HCT116 (cell line): ENCODE data around the gene DEFB114. TPM values are rescaled to one million over a fixed set of nuclear protein-coding genes. Genes with fewer than 3 reads are reported as not detected.

ENCODE experiments used
- ATAC-seq: fragments of 200-7000 bp; cut with Tn5 transposase; 2 replicates; pipeline ENCODE4 v1.9.1; 2020; ENCODE audit warnings: mild to moderate bottlenecking, moderate library complexity
- BruUV-seq: library from RNA; stranded (reverse); fragments of 400-500 nt; replicated peaks from 2 replicates; lab custom pipeline; 2021; lab: Mats Ljungman, UMichigan
- CTCF ChIA-PET: fragments of 300-600 bp; sonication (Branson Sonifier 250); formaldehyde crosslinking; loops from one replicate; lab custom pipeline; 2021; ENCODE audit warnings: antibody characterized with exemption; lab: Charles Lee
- POLR2A ChIA-PET: fragments of 300-600, 350-600 bp; sonication (Branson Sonifier 250); formaldehyde crosslinking; loops from one replicate; lab custom pipeline; 2021; ENCODE audit warnings: antibody characterized with exemption; lab: Charles Lee
- RAD21 ChIA-PET, 2 experiments: fragments of 300-600 bp; sonication (Branson Sonifier 250); formaldehyde crosslinking; loops; one replicate each; lab custom pipeline; 2023; ENCODE audit warnings: low total read pairs in 2 of 2; ENCODE audit not compliant: uncharacterized antibody in 2 of 2, unreplicated experiment in 2 of 2, low non-redundant PET in 1 of 2; lab: Charles Lee
- DNase-seq: peaks from one replicate; pipeline ENCODE4 v3.0.0-alpha.2; 2010; ENCODE audit warnings: low read depth, low spot score
- H2AFZ ChIP-seq: fragments of 200-600 bp; shearing (Covaris generic), sonication (generic); 2 replicates; pipeline ENCODE4 v1.6.1; 2017; ENCODE audit warnings: low read depth, mixed run types, mixed read lengths, antibody characterized with exemption, low read length; ENCODE audit not compliant: poor library complexity, severe bottlenecking
- H3K27ac ChIP-seq: 2 replicates; pipeline ENCODE4 v1.5.1; 2012; ENCODE audit warnings: low read depth, low read length
- H3K27me3 ChIP-seq: fragments of 200-600 bp; sonication (generic); 2 replicates; pipeline ENCODE4 v1.6.1; 2016; ENCODE audit warnings: mixed run types, low read length, mixed read lengths; ENCODE audit not compliant: insufficient read depth
- H3K36me3 ChIP-seq, 2 experiments: fragments of 200-500 bp in 1 of 2; fragments of 200-600 bp in 1 of 2; sonication (Bioruptor generic) in 1 of 2; sonication (generic) in 1 of 2; 2 replicates each; pipeline versions ENCODE4 v1.5.1 to v1.6.1; 2014 to 2016; ENCODE audit warnings: low read length in 2 of 2, inconsistent platforms in 1 of 2, mixed read lengths in 1 of 2, mixed run types in 1 of 2; ENCODE audit not compliant: insufficient read depth in 2 of 2, control insufficient read depth in 1 of 2
- H3K4me1 ChIP-seq, 2 experiments: fragments of 200-600 bp in 1 of 2; sonication (generic) in 1 of 2; 2 replicates each; pipeline versions ENCODE4 v1.5.1 to v1.6.1; 2012 to 2017; ENCODE audit warnings: low read length in 2 of 2, inconsistent platforms in 1 of 2, mild to moderate bottlenecking in 1 of 2, mixed read lengths in 1 of 2, mixed run types in 1 of 2, moderate library complexity in 1 of 2; ENCODE audit not compliant: insufficient read depth in 2 of 2, control insufficient read depth in 1 of 2
- H3K4me2 ChIP-seq: fragments of 200-600 bp; sonication (generic); 2 replicates; pipeline ENCODE4 v1.6.1; 2017; ENCODE audit warnings: mixed run types, low read length, mixed read lengths
- H3K4me3 ChIP-seq, 2 experiments: fragments of 200-600 bp in 1 of 2; sonication (generic) in 1 of 2; replicated peaks in 1 of 2; 2 replicates each; pipeline ENCODE4 v1.5.1; 2011 to 2016; ENCODE audit warnings: low read length in 2 of 2, control low read depth in 1 of 2, low read depth in 1 of 2, mild to moderate bottlenecking in 1 of 2, mixed read lengths in 1 of 2, mixed run types in 1 of 2
- H3K79me2 ChIP-seq: fragments of 200-600 bp; sonication (generic); 2 replicates; pipeline ENCODE4 v1.6.1; 2017; ENCODE audit warnings: mild to moderate bottlenecking, mixed run types, low read length, moderate library complexity, mixed read lengths; ENCODE audit not compliant: insufficient read depth
- H3K9ac ChIP-seq: fragments of 200-600 bp; sonication (generic); 2 replicates; pipeline ENCODE4 v1.6.1; 2016; ENCODE audit warnings: low read length, mixed read lengths
- H3K9me2 ChIP-seq: fragments of 200-600 bp; sonication (generic), shearing (Covaris generic); 2 replicates; pipeline ENCODE4 v1.6.1; 2017; ENCODE audit warnings: mixed run types, mild to moderate bottlenecking, moderate library complexity; ENCODE audit not compliant: insufficient read depth
- H3K9me3 ChIP-seq, 2 experiments: fragments of 200-500 bp in 1 of 2; fragments of 200-600 bp in 1 of 2; sonication (Bioruptor generic) in 1 of 2; sonication (generic) in 1 of 2; 2 replicates each; pipeline ENCODE4 v1.6.1; 2014 to 2017; ENCODE audit warnings: low read length in 2 of 2, mixed read lengths in 2 of 2, inconsistent platforms in 1 of 2, low read depth in 1 of 2, mild to moderate bottlenecking in 1 of 2, mixed run types in 1 of 2, moderate library complexity in 1 of 2; ENCODE audit not compliant: control insufficient read depth in 1 of 2, insufficient read depth in 1 of 2
- H4K20me1 ChIP-seq: fragments of 200-600 bp; sonication (generic), shearing (Covaris generic); 2 replicates; pipeline ENCODE4 v1.6.1; 2017; ENCODE audit warnings: mixed run types, mild to moderate bottlenecking, moderate library complexity; ENCODE audit not compliant: insufficient read depth
- ATF3 ChIP-seq: IDR thresholded peaks from 2 replicates; pipeline ENCODE4 v1.6.1; 2012
- CBX3 ChIP-seq: IDR thresholded peaks from 2 replicates; pipeline ENCODE4 v1.6.1; 2012; ENCODE audit warnings: low read depth
- CEBPB ChIP-seq: IDR thresholded peaks from 2 replicates; pipeline ENCODE4 v1.6.1; 2012; ENCODE audit warnings: low read depth
- EGR1 ChIP-seq: IDR thresholded peaks from 2 replicates; pipeline ENCODE4 v1.6.1; 2012; ENCODE audit warnings: low read depth
- ELF1 ChIP-seq: IDR thresholded peaks from 2 replicates; pipeline ENCODE4 v1.6.1; 2012; ENCODE audit warnings: low read depth, borderline replicate concordance
- EZH2 ChIP-seq: fragments of 200-600 bp; sonication (generic); IDR thresholded peaks from 2 replicates; pipeline ENCODE4 v1.6.1; 2017; ENCODE audit warnings: antibody characterized with exemption, mixed run types
- EZH2phosphoT487 ChIP-seq: fragments of 200-600 bp; IDR thresholded peaks from 2 replicates; pipeline ENCODE4 v1.6.1; 2018; ENCODE audit warnings: antibody characterized with exemption, borderline replicate concordance
- JUND ChIP-seq: IDR thresholded peaks from 2 replicates; pipeline ENCODE4 v1.6.1; 2012
- MAX ChIP-seq: IDR thresholded peaks from 2 replicates; pipeline ENCODE4 v1.6.1; 2012
- POLR2A ChIP-seq: IDR thresholded peaks from 2 replicates; pipeline ENCODE4 v1.7.0; 2011; ENCODE audit warnings: borderline replicate concordance; ENCODE audit not compliant: insufficient read depth, insufficient read length; ENCODE audit errors: extremely low read depth
- POLR2AphosphoS5 ChIP-seq: IDR thresholded peaks from 2 replicates; pipeline ENCODE4 v1.6.1; 2011; ENCODE audit warnings: mild to moderate bottlenecking, low read depth, low read length, moderate library complexity
- RAD21 ChIP-seq: IDR thresholded peaks from 2 replicates; pipeline ENCODE4 v1.6.1; 2012; ENCODE audit warnings: low read depth, mild to moderate bottlenecking
- REST ChIP-seq: IDR thresholded peaks from 2 replicates; pipeline ENCODE4 v1.6.1; 2012; ENCODE audit warnings: low read depth
- SIN3A ChIP-seq: IDR thresholded peaks from 2 replicates; pipeline ENCODE4 v1.6.1; 2012; ENCODE audit warnings: low read depth
- SRF ChIP-seq: IDR thresholded peaks from 2 replicates; pipeline ENCODE4 v1.6.1; 2012; ENCODE audit warnings: low read depth
- TCF7L2 ChIP-seq: IDR thresholded peaks from 2 replicates; pipeline ENCODE4 v1.7.0; 2011; ENCODE audit warnings: borderline replicate concordance, inconsistent platforms; ENCODE audit not compliant: insufficient read depth, insufficient read length; ENCODE audit errors: extremely low read depth
- YY1 ChIP-seq: IDR thresholded peaks from 2 replicates; pipeline ENCODE4 v1.6.1; 2011; ENCODE audit warnings: low read length, low read depth, moderate library complexity, mild to moderate bottlenecking; ENCODE audit not compliant: insufficient replicate concordance; ENCODE audit errors: extremely low read depth
- ZFX ChIP-seq: fragments of 450-650 bp; IDR thresholded peaks from 2 replicates; pipeline ENCODE4 v1.6.1; 2017
- ZNF274 ChIP-seq: fragments of 200-500 bp; sonication (Bioruptor generic); IDR thresholded peaks from 2 replicates; pipeline ENCODE4 v1.6.1; 2014; ENCODE audit warnings: mild to moderate bottlenecking, low read depth, low read length, inconsistent platforms
- intact Hi-C: fragments of 100-400 bp; cut with micrococcal nuclease; formaldehyde crosslinking; loops from 2 replicates; pipeline ENCODE4 v1.10.0; 2022
- total RNA-seq: library from RNA; stranded (reverse); gene quantifications from one replicate; pipeline ENCODE4 v1.2.1, GENCODE V29; 2021; ENCODE audit not compliant: unreplicated experiment

DEFB114 gene
- total RNA-seq, 1 experiment from 2014 or later, result not detected

GRCh38 chr6:49912196-49912595, 51.8 kb downstream of the DEFB114 start:
- Histone ChIP-seq H3K79me2 (no peaks in the 10 kb centered on the region), H3K9ac (no peak overlapping the region), H3K27ac (no peak overlapping the region), H3K36me3 (no peaks in the 10 kb centered on the region)
- no peak for TF ChIP-seq TCF7L2
- no peak for TF ChIP-seq ATF3
- TF ChIP-seq EGR1, result no peak
- no peak for TF ChIP-seq YY1
- TF ChIP-seq ELF1, result no peak
- no peak for TF ChIP-seq POLR2AphosphoS5
- TF ChIP-seq, all 23 proteins: peak for 0
- H2AFZ ChIP-seq, result no peak overlapping the region
- no peak for DNase-seq
- no peak overlapping the region for H3K4me3 ChIP-seq
- no peaks in the 10 kb centered on the region for H3K9me2 ChIP-seq
- H3K27me3 ChIP-seq, result no peaks in the 10 kb centered on the region
- RAD21 ChIA-PET, result no interaction called here
- ATAC-seq, result no peak
- intact Hi-C loops, result no loop called here
- H3K4me1 ChIP-seq, result no peaks in the 10 kb centered on the region
- BruUV-seq, result no TSS peak
- no peak overlapping the region for H3K4me2 ChIP-seq
- POLR2A ChIA-PET, result no interaction called here
- H3K9me3 ChIP-seq, result no peaks in the 10 kb centered on the region
- CTCF ChIA-PET, result no interaction called here
- H4K20me1 ChIP-seq, result no peaks in the 10 kb centered on the region

- Histone ChIP-seq H3K4me2 (no peak overlapping the region), H3K9me2 (no peaks in the 10 kb centered on the region), H3K36me3 (no peaks in the 10 kb centered on the region), H3K27me3 (no peaks in the 10 kb centered on the region), H3K4me1 (no peaks in the 10 kb centered on the region), H3K79me2 (no peaks in the 10 kb centered on the region), H3K9ac (no peak overlapping the region), H3K27ac (no peak overlapping the region), H3K4me3 (no peak overlapping the region), H4K20me1 (no peaks in the 10 kb centered on the region), H2AFZ (no peak overlapping the region), H3K9me3 (no peaks in the 10 kb centered on the region)
- no TSS peak for BruUV-seq
- no peak for ATAC-seq
- intact Hi-C loops, result no loop called here
- CTCF ChIA-PET, result no interaction called here
- DNase-seq, result no peak
- POLR2A ChIA-PET, result no interaction called here
- RAD21 ChIA-PET, result no interaction called here
- TF ChIP-seq POLR2A (no peak), JUND (no peak), ZNF274 (no peak), EGR1 (no peak), ELF1 (no peak), CEBPB (no peak), SIN3A (no peak), RAD21 (no peak), MAX (no peak), CBX3 (no peak), ZFX (no peak), EZH2 (no peak), SRF (no peak), TCF7L2 (no peak), REST (no peak), POLR2AphosphoS5 (no peak), EZH2phosphoT487 (no peak)
These were observed 52.7 kb downstream of the DEFB114 start for GRCh38 chr6:49911252-49911651.
